Measurements from ENCODE around the gene DVL1.

The DVL1 gene

GRCh38 chr1:1295154-1295923, 53.9 kb downstream of the DVL1 start:
- DNase-seq (ENCODE audit: low read depth), result no peak

- DNase-seq (ENCODE audit: low read depth), result no peak
Observed at GRCh38 chr1:1294250-1294890, 54.8 kb downstream of the DVL1 start.

GRCh38 chr1:1293263-1294249, 55.7 kb downstream of the DVL1 start:
- DNase-seq (ENCODE audit: low read depth), result no peak

GRCh38 chr1:1292851-1293250, 56.4 kb downstream of the DVL1 start:
- DNase-seq (ENCODE audit: low read depth), result no peak

- DNase-seq (ENCODE audit: low read depth), result no peak
Observed at GRCh38 chr1:1292442-1292779, 56.8 kb downstream of the DVL1 start.

GRCh38 chr1:1291548-1292441, 57.4 kb downstream of the DVL1 start:
- DNase-seq (ENCODE audit: low read depth), result peak; percentile 66

GRCh38 chr1:1291023-1291528, 58.1 kb downstream of the DVL1 start:
- DNase-seq (ENCODE audit: low read depth), result no peak

- peak; percentile 53 for DNase-seq (ENCODE audit: low read depth)
Observed at GRCh38 chr1:1290238-1290731, 58.9 kb downstream of the DVL1 start.

- DNase-seq (ENCODE audit: low read depth), result no peak
Observed at GRCh38 chr1:1287288-1288110, 61.7 kb downstream of the DVL1 start.

- no peak for DNase-seq (ENCODE audit: low read depth)
Observed at GRCh38 chr1:1286313-1287261, 62.6 kb downstream of the DVL1 start.

- no peak for DNase-seq (ENCODE audit: low read depth)
Observed at GRCh38 chr1:1285611-1286311, 63.5 kb downstream of the DVL1 start.

Data from activated T-cell treated with anti-CD3 and anti-CD28 coated beads for 1 hour (primary cell).